HG02571 (cell line): ENCODE results near the gene PRR12.

Experiments
- ATAC-seq: cut with Tn5 transposase; IDR thresholded peaks from one replicate; pipeline ENCODE4 v1.9.1; 2021; ENCODE audit warnings: mild to moderate bottlenecking, moderate library complexity; ENCODE audit not compliant: unreplicated experiment

PRR12 gene

GRCh38 chr19:49590971-49591730 lies at the start of gene PRR12:
PRR12 (plus strand) TSS chr19:49591182; CDS start chr19:49591655, 473 bp downstream.
- no peak for ATAC-seq

DNA sequence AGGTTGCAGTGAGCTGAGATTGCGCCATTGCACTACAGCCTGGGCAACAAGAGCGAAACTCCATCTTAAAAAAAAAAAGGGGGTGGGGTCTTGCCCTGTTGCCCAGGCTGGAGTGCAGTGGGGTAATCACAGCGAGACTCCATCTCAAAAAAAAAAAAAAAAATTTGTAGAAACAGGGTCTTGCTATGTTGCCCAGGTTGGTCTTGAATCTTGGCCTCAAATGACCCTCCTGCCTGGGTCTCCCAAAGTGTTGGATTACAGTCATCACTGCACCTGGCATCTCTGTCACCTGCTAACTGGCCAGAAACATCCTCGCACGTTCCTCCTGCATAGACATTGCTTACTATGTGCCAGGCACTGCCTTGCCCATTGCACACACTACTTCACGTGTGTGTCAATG lies 49.1 kb upstream of the PRR12 start:
- ATAC-seq = no peak

- no peak for ATAC-seq
Measured at GRCh38 chr19:49542446-49542845, 48.5 kb upstream of the PRR12 start.

- ATAC-seq = no peak
Measured at GRCh38 chr19:49543032-49543431, 48.0 kb upstream of the PRR12 start.

DNA sequence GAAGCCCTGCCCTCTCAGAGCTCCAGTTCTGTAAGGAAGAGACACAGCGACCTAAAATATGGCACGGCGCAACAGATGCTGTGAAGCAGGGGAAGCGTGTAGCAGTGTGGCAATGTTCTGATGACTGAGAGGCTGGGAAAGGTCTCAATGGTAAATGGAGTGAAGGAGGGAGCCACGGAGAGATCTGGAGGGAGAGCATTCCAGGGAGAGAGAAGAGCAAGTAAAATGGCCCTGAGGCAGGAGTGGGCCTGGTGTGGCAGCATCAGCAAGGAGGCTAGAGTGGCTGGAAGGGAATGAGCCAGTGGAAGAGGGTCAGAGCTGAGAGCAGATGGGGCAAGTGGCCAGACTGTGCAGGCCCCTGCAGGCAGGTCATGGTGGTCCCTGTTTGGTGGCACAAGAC lies 46.8 kb upstream of the PRR12 start:
- no peak for ATAC-seq

- ATAC-seq = no peak
Measured at GRCh38 chr19:49546825-49547565, 44.0 kb upstream of the PRR12 start.

GRCh38 chr19:49549045-49549444 lies 41.9 kb upstream of the PRR12 start:
- ATAC-seq = no peak

DNA sequence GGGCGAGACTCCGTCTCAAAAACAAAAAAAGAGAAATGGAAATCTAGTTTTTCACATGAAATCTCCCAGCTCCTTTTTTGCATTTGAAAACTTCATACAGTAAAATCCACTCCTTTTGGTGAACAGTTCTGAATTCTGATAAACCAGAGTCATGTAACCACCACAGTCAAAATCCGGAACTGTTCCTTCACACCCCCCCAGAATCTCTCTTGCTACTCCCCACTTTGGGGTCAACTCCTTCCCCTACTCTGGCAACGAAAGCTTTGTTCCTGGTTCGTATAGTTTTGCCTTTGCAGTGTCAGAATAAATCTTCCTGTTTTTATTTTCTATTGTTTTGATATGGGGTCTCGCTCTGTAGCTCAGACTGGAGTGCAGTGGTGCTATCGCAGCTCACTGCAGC lies 39.5 kb upstream of the PRR12 start:
- no peak for ATAC-seq

DNA sequence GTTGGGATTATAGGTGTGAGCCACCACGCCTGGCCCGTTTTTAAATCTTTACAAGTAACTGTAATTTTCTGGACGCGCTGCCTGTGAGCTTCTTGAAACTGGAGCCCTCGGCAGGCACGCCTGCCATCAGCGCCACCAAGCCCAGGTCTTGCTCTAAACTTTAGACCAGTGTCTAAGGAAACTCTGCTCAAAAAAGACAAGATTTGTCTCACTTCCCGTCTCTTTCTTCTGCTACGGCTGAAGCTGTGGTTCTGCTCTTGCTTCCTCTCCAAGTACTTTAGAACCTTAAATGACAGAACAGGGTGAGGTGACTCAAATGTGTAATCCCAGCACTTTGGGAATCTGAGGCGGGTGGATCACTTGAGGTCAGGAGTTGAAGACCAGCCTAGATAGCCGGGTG lies 38.2 kb upstream of the PRR12 start:
- ATAC-seq = no peak

DNA sequence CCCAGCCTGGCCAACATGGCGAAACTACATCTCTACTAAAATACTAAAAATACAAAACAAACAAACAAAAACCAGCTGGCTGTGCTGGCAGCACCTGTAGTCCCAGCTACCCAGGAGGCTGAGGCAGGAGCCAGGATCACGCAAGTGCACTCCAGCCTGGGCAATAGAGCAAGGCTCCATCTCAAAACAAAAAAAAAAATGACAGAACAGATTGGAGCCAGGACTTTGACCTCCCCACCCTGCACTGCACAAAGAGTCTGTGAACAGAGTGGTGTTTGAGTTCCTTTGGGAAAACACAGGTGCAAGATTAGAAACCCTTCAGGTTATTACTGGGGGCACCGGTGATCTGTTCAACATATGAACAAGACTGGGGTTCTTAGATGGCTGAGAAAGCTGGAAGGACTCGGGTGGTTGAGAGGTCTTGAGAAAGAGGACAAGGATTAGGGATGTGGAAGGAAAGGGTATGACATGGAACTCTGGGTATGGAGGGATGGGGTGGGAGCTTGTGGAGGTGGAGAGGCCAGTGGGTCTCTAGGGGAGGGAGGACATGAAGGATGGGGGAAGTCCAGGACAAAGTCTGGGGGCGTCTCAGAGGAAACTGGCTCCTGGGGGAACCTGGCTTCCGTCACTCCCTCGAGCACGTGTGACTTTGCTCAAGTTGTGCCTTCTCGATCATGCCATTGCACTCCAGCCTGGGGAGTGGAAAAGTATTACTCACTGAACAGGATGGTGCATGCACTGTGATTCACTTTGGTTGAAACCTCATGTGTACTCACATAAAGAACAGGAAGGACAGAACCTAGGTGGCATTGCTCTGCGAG lies 37.3 kb upstream of the PRR12 start:
- ATAC-seq = no peak

- ATAC-seq = no peak
Measured at GRCh38 chr19:49554701-49555181, 36.2 kb upstream of the PRR12 start.

DNA sequence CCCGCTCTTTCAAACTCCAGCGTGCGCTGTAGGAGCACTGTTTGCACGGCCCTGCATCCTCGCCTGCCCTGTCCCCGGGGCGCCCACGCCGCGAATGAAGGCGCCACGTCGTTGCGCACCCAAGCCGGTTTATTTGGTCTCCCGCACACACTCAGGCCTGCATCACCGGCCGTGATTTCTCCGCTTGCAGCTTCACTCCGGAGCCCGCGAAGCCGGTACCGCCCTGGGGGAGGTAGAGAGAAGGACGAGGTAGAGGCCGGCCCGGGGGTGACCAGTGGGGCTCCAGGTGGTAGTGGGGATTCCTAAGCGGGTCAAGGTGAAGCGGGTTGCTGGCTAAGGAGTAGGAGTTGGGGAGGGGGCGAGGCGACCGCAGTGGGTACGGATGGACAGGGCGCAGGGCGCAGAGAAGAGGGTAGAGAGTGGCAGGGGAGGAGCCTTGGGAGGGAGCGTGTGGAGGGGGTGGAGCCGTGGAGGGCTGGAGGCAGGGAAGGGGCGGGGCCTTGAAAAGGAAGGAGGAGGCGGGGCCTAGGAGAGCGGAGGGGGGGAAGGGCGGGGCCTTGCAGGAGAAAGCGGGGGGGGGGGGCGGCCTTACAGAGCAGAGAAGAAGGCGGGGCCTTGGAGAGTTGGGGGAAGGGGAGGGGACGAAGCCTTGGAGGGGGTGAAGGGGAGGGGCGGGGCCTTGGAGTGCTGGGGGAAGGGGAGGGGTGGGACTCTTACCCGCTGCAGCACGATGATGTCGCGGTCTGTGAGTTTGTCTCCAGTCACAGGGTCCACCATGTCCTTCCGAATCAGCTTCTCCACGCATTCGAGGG lies 35.2 kb upstream of the PRR12 start:
- no peak for ATAC-seq

DNA sequence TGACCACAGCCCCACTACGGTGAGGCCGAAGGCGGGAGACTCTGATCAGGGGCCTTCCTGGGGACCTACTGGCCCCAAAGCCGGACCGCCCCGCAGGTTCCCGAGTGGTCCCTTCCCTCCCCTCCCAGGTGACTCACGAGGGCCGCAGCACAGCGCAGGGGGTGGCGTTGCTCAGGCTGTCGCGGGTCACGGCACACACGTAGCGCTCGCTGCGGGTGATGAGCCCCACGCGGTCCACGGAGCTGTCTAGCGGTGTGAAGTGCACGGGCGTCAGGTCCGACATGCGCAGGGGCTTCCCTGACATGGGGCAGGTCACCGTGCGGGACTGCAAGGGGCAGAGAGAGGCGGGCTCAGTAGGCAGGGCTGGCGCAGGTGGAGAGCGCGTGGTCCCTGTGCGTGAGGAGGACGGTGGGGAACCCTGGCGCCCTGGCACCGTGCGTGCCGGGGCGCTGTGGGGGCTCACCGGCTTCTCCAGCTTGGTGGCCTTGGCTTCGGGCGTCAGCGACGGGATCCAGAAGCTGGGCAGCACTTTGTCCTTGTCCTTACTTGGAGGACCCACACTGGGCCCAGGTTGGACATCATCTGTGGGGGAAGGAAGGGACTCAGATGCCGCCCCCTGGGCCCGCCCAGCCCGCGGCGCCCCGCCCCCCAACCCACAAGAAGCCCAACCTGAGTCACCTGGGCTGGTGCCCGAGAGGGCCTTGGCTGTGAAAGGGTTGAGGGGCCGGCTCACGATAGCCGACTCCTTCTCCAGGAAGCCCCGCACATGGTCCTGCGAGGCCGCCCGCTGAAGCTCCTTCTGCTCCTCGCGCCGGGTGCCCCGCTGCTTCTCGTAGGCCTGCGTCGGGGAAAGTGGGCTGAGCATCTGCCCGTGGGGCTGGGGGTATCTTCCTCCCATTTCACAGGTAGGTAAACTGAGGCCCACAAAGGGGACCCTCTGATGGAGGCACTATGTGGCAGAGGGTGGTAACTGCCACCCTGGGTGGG lies 34.3 kb upstream of the PRR12 start:
- no peak for ATAC-seq

DNA sequence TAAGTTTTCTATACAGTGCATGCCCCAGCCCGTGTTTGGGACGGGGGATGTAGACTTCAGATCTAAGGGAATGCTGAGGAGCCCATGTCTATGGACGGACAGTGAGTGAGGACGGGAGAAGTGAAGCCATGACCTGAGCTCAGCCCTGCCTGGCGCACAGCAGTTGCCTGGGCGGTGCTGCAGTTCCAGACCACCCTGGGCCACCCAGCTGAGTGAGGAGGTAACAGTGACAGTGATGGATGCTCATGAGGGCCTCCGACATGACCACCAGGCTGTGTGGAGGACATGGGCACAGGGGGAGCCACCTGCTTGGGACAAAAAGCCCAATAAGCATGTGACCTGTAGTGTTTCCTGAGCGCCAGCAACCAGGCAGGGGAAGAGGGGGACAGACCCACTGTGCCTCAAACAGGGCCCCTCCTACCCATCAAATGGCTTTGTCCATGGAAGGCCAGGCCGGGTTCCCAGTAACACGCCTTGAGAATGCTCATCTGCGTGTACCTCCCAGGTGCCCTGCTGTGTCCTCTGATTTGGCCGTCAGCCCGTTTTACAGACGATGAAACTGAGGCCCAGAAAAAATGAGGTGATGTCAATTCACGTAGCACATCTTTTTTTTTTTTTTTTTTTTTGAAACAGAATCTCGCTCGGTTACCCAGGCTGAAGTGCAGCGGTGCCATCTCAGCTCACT lies 33.2 kb upstream of the PRR12 start:
- ATAC-seq = no peak

DNA sequence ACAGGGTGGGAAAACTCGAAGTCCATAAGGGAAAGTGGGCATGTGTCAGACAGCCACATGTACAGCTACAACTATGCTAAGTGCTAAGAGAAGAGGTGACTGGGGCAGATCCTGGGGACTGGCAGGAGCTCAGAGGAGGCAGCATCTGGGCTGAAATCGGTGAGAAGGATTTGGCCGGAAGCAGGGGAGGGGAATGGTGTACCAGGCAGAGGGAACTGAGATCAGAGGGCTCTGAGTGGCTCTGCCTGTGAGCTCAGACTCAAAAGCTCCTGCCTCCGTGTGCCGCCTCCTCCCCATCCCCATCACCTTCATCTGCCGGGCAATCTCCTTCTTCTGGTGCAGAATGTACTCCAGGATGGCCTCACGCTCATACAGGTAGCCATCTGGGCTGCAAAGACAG lies 32.4 kb upstream of the PRR12 start:
- no peak for ATAC-seq

GRCh38 chr19:49559443-49559842 lies 31.5 kb upstream of the PRR12 start:
- ATAC-seq = no peak

DNA sequence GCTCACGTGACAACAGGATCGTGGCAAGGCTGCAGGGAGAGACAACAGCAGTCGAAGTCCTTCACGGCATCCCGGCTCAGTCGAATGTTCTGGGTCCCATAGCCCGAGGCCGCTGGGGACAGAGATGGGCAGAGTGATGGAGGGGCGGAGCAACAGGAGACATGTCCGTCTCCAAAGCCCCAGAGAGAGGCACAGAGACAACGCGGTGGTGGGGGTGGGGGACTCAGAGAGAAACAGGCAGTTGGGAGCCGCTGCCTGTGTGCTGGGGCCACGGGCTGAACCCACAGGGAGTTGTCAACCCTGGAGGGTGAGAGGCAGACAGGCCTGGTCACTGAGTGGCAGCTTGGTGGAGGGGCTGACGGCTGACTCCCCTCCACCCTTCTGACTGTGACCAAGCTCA lies 31.1 kb upstream of the PRR12 start:
- no peak for ATAC-seq

- ATAC-seq = no peak
Measured at GRCh38 chr19:49560358-49560900, 30.6 kb upstream of the PRR12 start.
